Panc1 (cell line): ENCODE results near the gene SLC8B1. TPM values are rescaled to one million over a fixed set of nuclear protein-coding genes. Genes with fewer than 3 reads are reported as not detected.

Experiments used
- ATAC-seq: fragments of 200-7000 bp; cut with Tn5 transposase; 2 replicates; pipeline ENCODE4 v1.9.1; 2020; ENCODE audit warnings: mild to moderate bottlenecking, moderate library complexity
- BruUV-seq: library from RNA; stranded (reverse); fragments of 400-500 nt; replicated peaks from 2 replicates; lab custom pipeline; 2021; lab: Mats Ljungman, UMichigan
- CTCF ChIA-PET: fragments of 300-600 bp; sonication (Branson Sonifier 250); formaldehyde crosslinking; loops from one replicate; lab custom pipeline; 2022; ENCODE audit warnings: antibody characterized with exemption; lab: Charles Lee
- POLR2A ChIA-PET: fragments of 300-600 bp; sonication (Branson Sonifier 250); formaldehyde crosslinking; loops from one replicate; lab custom pipeline; 2022; ENCODE audit warnings: antibody characterized with exemption; lab: Charles Lee
- DNase-seq: peaks from one replicate; pipeline ENCODE4 v3.0.0-alpha.2; 2010; ENCODE audit warnings: low read depth, low spot score
- H3K27ac ChIP-seq: 2 replicates; pipeline ENCODE4 v1.5.1; 2011; ENCODE audit warnings: mild to moderate bottlenecking, low read length, inconsistent platforms
- H3K27me3 ChIP-seq: fragments of 200-500 bp; sonication (Bioruptor generic); 2 replicates; pipeline ENCODE4 v1.6.0; 2014; ENCODE audit warnings: low read length, inconsistent platforms; ENCODE audit not compliant: control insufficient read depth, insufficient read depth
- H3K36me3 ChIP-seq: fragments of 200-500 bp; sonication (Bioruptor generic); 2 replicates; pipeline ENCODE4 v1.5.1; 2014; ENCODE audit warnings: inconsistent platforms, mild to moderate bottlenecking, low read length, moderate library complexity; ENCODE audit not compliant: control insufficient read depth, insufficient read depth
- H3K4me1 ChIP-seq: 2 replicates; pipeline ENCODE4 v1.5.1; 2011; ENCODE audit warnings: inconsistent platforms, mild to moderate bottlenecking, low read length, moderate library complexity; ENCODE audit not compliant: control insufficient read depth, insufficient read depth
- H3K4me3 ChIP-seq, 2 experiments: 2 replicates each; pipeline ENCODE4 v1.5.1; 2011 to 2012; ENCODE audit warnings: low read depth in 2 of 2, low read length in 2 of 2, mild to moderate bottlenecking in 2 of 2, inconsistent platforms in 1 of 2, moderate library complexity in 1 of 2
- H3K9me3 ChIP-seq: fragments of 200-500 bp; sonication (Bioruptor generic); 2 replicates; pipeline ENCODE4 v1.5.1; 2014; ENCODE audit warnings: low read depth, mild to moderate bottlenecking, inconsistent platforms, low read length, moderate library complexity; ENCODE audit not compliant: control insufficient read depth, insufficient read depth
- POLR2AphosphoS5 ChIP-seq: IDR thresholded peaks from 2 replicates; pipeline ENCODE4 v1.6.1; 2012; ENCODE audit warnings: mild to moderate bottlenecking, low read depth, low read length, moderate library complexity
- SIN3A ChIP-seq: IDR thresholded peaks from 2 replicates; pipeline ENCODE4 v1.6.1; 2012; ENCODE audit warnings: low read depth, mild to moderate bottlenecking, low read length, moderate library complexity, borderline replicate concordance; ENCODE audit not compliant: insufficient read depth
- TCF7L2 ChIP-seq: IDR thresholded peaks from 2 replicates; pipeline ENCODE4 v1.6.1; 2011; ENCODE audit warnings: mild to moderate bottlenecking, low read depth, low read length, inconsistent platforms
- in situ Hi-C: cut with HindIII; loops from 2 replicates; pipeline ENCODE4 v1.10.0; 2016; ENCODE audit warnings: low sequenced_read_pairs, low pct_unique_long_range_greater_than_20kb
- intact Hi-C: fragments of 100-400 bp; cut with micrococcal nuclease; formaldehyde crosslinking; loops from one replicate; pipeline ENCODE4 v1.10.0; 2022; ENCODE audit not compliant: unreplicated experiment
- total RNA-seq: library from RNA; stranded (reverse); gene quantifications from one replicate; pipeline ENCODE4 v1.2.1, GENCODE V29; 2021; ENCODE audit not compliant: unreplicated experiment
- TF ChIP-seq, protein P1 (sequence below), 2 experiments: IDR thresholded peaks; 2 replicates each; pipeline ENCODE4 v1.6.1; 2011 to 2012; ENCODE audit warnings: low read depth in 2 of 2, control low read depth in 1 of 2, low read length in 1 of 2, mild to moderate bottlenecking in 1 of 2, moderate library complexity in 1 of 2; ENCODE audit not compliant: insufficient read depth in 1 of 2
- TF ChIP-seq, protein P2 (sequence below): fragments of 450-650 bp; IDR thresholded peaks from 2 replicates; pipeline ENCODE4 v1.5.1; 2017; ENCODE audit warnings: mild to moderate bottlenecking

The SLC8B1 gene
- total RNA-seq, 1 experiment from 2014 or later, result 26.7 TPM

DNA sequence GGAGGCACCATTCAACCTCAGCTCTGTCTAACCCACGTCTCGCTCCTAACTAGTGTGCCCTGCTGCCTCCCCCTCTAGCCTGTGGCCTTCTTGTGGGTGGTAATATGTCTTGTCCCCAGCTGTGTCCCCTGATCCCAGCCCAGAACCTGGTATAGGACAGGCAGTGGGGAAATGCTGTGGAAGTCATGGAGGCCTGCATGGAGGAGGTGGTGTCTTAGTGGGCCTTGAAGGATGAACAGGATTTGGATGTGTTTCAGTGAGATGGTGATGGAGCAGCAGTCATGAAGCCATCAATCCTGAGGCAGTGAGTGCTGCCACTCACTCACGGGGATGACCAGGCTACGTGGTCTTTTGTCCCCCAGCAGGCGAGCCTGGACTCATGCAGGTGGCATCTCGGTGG, 36.9 kb upstream of the SLC8B1 start:
- intact Hi-C loops (no loop called here), in situ Hi-C loops (no loop called here)
- ChIA-PET POLR2A (no interaction called here), CTCF (no interaction called here)
- TF ChIP-seq TCF7L2 (no peak), SIN3A (no peak), POLR2AphosphoS5 (no peak)
- TF ChIP-seq, protein P1, sequence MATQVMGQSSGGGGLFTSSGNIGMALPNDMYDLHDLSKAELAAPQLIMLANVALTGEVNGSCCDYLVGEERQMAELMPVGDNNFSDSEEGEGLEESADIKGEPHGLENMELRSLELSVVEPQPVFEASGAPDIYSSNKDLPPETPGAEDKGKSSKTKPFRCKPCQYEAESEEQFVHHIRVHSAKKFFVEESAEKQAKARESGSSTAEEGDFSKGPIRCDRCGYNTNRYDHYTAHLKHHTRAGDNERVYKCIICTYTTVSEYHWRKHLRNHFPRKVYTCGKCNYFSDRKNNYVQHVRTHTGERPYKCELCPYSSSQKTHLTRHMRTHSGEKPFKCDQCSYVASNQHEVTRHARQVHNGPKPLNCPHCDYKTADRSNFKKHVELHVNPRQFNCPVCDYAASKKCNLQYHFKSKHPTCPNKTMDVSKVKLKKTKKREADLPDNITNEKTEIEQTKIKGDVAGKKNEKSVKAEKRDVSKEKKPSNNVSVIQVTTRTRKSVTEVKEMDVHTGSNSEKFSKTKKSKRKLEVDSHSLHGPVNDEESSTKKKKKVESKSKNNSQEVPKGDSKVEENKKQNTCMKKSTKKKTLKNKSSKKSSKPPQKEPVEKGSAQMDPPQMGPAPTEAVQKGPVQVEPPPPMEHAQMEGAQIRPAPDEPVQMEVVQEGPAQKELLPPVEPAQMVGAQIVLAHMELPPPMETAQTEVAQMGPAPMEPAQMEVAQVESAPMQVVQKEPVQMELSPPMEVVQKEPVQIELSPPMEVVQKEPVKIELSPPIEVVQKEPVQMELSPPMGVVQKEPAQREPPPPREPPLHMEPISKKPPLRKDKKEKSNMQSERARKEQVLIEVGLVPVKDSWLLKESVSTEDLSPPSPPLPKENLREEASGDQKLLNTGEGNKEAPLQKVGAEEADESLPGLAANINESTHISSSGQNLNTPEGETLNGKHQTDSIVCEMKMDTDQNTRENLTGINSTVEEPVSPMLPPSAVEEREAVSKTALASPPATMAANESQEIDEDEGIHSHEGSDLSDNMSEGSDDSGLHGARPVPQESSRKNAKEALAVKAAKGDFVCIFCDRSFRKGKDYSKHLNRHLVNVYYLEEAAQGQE (IDR thresholded peaks at IDR 0.05; ENCODE audit: insufficient read depth in 1 of 2, low read depth in 2 of 2, low read length in 1 of 2), result no peak
- TF ChIP-seq, protein P2, sequence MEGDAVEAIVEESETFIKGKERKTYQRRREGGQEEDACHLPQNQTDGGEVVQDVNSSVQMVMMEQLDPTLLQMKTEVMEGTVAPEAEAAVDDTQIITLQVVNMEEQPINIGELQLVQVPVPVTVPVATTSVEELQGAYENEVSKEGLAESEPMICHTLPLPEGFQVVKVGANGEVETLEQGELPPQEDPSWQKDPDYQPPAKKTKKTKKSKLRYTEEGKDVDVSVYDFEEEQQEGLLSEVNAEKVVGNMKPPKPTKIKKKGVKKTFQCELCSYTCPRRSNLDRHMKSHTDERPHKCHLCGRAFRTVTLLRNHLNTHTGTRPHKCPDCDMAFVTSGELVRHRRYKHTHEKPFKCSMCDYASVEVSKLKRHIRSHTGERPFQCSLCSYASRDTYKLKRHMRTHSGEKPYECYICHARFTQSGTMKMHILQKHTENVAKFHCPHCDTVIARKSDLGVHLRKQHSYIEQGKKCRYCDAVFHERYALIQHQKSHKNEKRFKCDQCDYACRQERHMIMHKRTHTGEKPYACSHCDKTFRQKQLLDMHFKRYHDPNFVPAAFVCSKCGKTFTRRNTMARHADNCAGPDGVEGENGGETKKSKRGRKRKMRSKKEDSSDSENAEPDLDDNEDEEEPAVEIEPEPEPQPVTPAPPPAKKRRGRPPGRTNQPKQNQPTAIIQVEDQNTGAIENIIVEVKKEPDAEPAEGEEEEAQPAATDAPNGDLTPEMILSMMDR, result no peak
- Histone ChIP-seq H3K4me3 (no peak overlapping the region), H3K36me3 (no peaks in the 10 kb centered on the region), H3K27me3 (no peaks in the 10 kb centered on the region), H3K9me3 (no peaks in the 10 kb centered on the region), H3K27ac (no peak overlapping the region), H3K4me1 (no peaks in the 10 kb centered on the region)
- no peak for DNase-seq
- no peak for ATAC-seq
- no TSS peak for BruUV-seq

DNA sequence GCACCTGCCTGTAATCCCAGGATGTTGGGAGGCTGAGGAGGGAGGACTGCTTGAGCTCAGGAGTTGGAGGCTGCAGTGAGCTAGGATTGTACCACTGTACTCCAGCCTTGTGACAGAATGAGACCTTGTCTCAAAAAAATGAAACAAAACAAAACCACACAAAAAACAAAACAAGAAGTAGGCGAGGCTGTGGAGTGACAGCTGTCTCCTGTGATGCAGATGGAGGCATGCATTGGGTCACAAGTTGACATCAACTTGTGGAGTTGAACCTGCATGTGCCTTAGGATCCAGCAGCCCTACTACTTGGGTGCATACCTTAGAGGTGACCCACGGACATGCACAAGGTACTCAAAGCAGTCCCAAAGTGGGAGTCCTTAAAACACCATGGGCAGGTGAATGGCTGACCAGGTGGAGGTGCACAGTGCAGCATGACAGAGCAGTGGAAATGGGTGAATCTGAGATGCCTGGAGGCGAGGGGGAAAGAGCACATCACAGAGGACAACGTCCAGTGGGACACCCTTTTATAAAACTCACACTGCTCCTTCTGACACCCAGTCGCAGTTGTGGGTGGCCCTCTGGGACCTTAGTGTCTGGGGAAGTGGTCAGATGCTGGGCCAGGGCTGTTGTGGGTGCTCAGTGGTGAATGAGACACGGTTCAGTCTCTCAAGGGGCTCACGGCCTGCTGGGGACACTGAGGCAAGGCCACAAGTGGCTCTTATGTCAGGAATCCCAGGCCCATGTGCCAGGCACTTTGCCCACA, 36.2 kb upstream of the SLC8B1 start:
- DNase-seq (no peak), ATAC-seq (no peak)
- BruUV-seq, result no TSS peak
- in situ Hi-C loops (no loop called here), intact Hi-C loops (no loop called here)
- no peak for TF ChIP-seq TCF7L2
- TF ChIP-seq, protein P2, result no peak
- TF ChIP-seq, protein P1 (IDR thresholded peaks at IDR 0.05; ENCODE audit: insufficient read depth in 1 of 2, low read depth in 2 of 2, low read length in 1 of 2), result no peak
- no peak for TF ChIP-seq POLR2AphosphoS5
- TF ChIP-seq SIN3A, result no peak
- H3K4me3 ChIP-seq, result no peak overlapping the region
- ChIA-PET CTCF (interaction anchor here (0.6 kb wide), 1 partner anchor 12 kb away, joined by 6 read pairs; no protein-coding TSS in a partner anchor), POLR2A (no interaction called here)
- H3K27me3 ChIP-seq, result no peaks in the 10 kb centered on the region
- no peaks in the 10 kb centered on the region for H3K9me3 ChIP-seq
- no peak overlapping the region for H3K27ac ChIP-seq
- H3K4me1 ChIP-seq, result no peaks in the 10 kb centered on the region
- H3K36me3 ChIP-seq, result no peaks in the 10 kb centered on the region
